ENCODE results near the gene HTRA3. TPM values are rescaled to one million over a fixed set of nuclear protein-coding genes. Genes with fewer than 3 reads are reported as not detected.
"Not testable (repeated sequence)": the region's sequence is repeated elsewhere in the genome, so short reads cannot be mapped to it uniquely, and the experiment has no call there.

Gene HTRA3
- total RNA-seq, 2 donors from 2014 or later: 6.0 to 18.9 TPM

- no peak for TF ChIP-seq CTCF (IDR thresholded peaks at IDR 0.05)
- no peak for TF ChIP-seq POLR2AphosphoS5 (IDR thresholded peaks at IDR 0.05)
- TF ChIP-seq POLR2A (IDR thresholded peaks at IDR 0.05): no peak
- no peaks in the 10 kb centered on the region for H3K36me3 ChIP-seq
- DNase-seq (ENCODE audit: low spot score): no peak
- H3K27me3 ChIP-seq (replicated peaks; ENCODE audit: insufficient read depth): no peaks in the 10 kb centered on the region
- H3K4me3 ChIP-seq: no peak overlapping the region
- no peak overlapping the region for H3K27ac ChIP-seq
- 80% methylated on average over 7 of the region's 7 CpGs for WGBS
- H3K4me1 ChIP-seq (replicated peaks): peaks cover 25% of the 10 kb centered on the region
- no peaks in the 10 kb centered on the region for H3K9me3 ChIP-seq
- intact Hi-C loops (cut with DNase I): no loop called here
These were observed 78.1 kb downstream of the HTRA3 start for GRCh38 chr4:8347660-8348059.

DNA sequence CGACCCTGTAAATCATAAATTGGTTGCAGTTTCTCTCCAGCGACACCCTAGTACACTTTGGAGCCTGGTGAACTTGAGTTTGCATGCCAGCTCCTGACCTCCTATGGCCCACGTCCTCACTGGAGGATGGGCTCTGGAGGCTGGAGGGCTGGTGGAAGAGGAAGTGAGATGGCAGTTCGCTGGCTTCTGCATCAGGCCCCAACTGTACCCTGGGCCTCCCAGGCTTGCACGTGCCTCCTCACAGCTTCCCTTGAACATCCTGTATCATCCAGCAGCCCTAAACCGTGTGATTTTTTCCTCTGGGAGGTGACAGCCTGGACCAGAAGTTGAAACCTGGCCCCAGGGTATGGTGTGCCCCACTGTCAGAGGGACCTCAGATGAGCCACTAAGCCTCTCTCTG lies 78.5 kb downstream of the HTRA3 start:
- intact Hi-C loops (cut with DNase I): no loop called here
- 81% methylated on average over 6 of the region's 6 CpGs for WGBS
- H3K27ac ChIP-seq: no peak overlapping the region
- no peak for DNase-seq (ENCODE audit: low spot score)
- no peak overlapping the region for H3K4me3 ChIP-seq
- no peaks in the 10 kb centered on the region for H3K9me3 ChIP-seq
- H3K4me1 ChIP-seq (replicated peaks): peaks cover 29% of the 10 kb centered on the region
- H3K27me3 ChIP-seq (replicated peaks; ENCODE audit: insufficient read depth): no peaks in the 10 kb centered on the region
- TF ChIP-seq POLR2A (IDR thresholded peaks at IDR 0.05) (no peak), CTCF (IDR thresholded peaks at IDR 0.05) (no peak), POLR2AphosphoS5 (IDR thresholded peaks at IDR 0.05) (no peak)
- no peaks in the 10 kb centered on the region for H3K36me3 ChIP-seq

DNA sequence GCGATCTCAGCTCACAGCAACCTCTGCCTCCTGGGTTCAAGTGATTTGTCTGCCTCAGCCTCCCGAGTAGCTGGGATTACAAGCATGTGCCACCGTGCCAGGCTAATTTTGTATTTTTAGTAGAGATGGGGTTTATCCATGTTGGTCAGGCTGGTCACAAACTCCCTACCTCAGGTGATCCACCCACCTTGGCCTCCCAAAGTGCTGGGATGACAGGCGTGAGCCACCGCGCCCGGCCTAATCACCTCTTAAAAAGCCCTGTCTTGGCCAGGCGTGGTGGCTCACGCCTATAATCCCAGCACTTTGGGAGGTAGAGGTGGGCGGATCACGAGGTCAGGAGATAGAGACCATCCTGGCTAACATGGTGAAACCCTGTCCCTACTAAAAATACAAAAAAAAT lies 79.7 kb downstream of the HTRA3 start:
- peaks cover 39% of the 10 kb centered on the region for H3K4me1 ChIP-seq (replicated peaks)
- H3K27ac ChIP-seq; H3K4me3 ChIP-seq; DNase-seq (ENCODE audit: low spot score); H3K27me3 ChIP-seq (replicated peaks; ENCODE audit: insufficient read depth); H3K36me3 ChIP-seq; intact Hi-C loops (cut with DNase I); H3K9me3 ChIP-seq: not testable (repeated sequence)
- 95% methylated on average over 11 of the region's 11 CpGs for WGBS

DNA sequence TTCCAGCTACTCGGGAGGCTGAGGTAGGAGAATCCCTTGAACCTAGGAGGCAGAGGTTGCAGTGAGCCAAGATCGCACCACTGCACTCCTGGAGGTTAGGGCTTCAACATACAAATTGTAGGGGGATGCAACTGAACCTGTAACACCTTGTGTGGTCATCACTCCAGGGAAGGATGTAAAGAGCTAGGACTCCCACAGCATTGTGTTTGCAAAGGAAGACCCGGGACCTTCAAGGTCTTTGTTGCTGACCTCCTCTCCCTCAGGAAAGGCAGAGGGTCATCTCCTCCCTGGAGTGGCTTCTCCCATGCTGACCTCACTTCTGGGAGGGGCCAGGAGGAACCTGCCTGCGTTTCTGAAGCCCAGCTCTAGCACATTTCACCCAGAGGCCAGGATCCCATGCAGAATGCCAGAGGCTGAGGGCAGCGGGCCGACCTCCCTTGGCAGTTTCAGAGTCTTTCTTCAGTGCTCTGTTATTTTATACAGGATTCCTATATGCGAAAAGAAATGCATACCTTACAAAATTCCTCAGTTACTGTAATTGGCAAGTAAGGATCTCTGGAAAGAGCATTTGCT lies 80.2 kb downstream of the HTRA3 start:
- Histone ChIP-seq H3K9me3 (no peaks in the 10 kb centered on the region), H3K27ac (peak overlapping the region in 1 of 2 donors; percentile 90), H3K4me3 (no peak overlapping the region), H3K36me3 (no peaks in the 10 kb centered on the region), H3K27me3 (replicated peaks; ENCODE audit: insufficient read depth) (no peaks in the 10 kb centered on the region), H3K4me1 (replicated peaks) (peaks cover 39% of the 10 kb centered on the region)
- no peak for TF ChIP-seq CTCF (IDR thresholded peaks at IDR 0.05)
- TF ChIP-seq POLR2AphosphoS5 (IDR thresholded peaks at IDR 0.05): no peak
- no peak for TF ChIP-seq POLR2A (IDR thresholded peaks at IDR 0.05)
- intact Hi-C loops (cut with DNase I): no loop called here
- WGBS: 80% methylated on average over 7 of the region's 7 CpGs
- DNase-seq (ENCODE audit: low spot score): no peak

GRCh38 chr4:8350352-8350751 lies 80.8 kb downstream of the HTRA3 start:
- Histone ChIP-seq H3K9me3 (no peaks in the 10 kb centered on the region), H3K4me3 (no peak overlapping the region), H3K27me3 (replicated peaks; ENCODE audit: insufficient read depth) (no peaks in the 10 kb centered on the region), H3K27ac (peak overlapping the region in 1 of 2 donors; percentile 90), H3K36me3 (no peaks in the 10 kb centered on the region), H3K4me1 (replicated peaks) (peaks cover 39% of the 10 kb centered on the region)
- intact Hi-C loops (cut with DNase I): no loop called here
- 95% methylated on average over 13 of the region's 13 CpGs for WGBS
- no peak for DNase-seq (ENCODE audit: low spot score)
- TF ChIP-seq CTCF (IDR thresholded peaks at IDR 0.05) (no peak), POLR2A (IDR thresholded peaks at IDR 0.05) (no peak), POLR2AphosphoS5 (IDR thresholded peaks at IDR 0.05) (no peak)
